Right kidney (tissue), 9 donors: ENCODE results near the gene TRIM14.

Source experiments
- DNase-seq: peaks from one replicate; pipeline ENCODE4 v3.0.0-alpha.2; 2016
- long read RNA-seq, 8 donors: transcript quantifications; one replicate each; lab custom pipeline, GENCODE V29; 2026

The TRIM14 gene, protein sequence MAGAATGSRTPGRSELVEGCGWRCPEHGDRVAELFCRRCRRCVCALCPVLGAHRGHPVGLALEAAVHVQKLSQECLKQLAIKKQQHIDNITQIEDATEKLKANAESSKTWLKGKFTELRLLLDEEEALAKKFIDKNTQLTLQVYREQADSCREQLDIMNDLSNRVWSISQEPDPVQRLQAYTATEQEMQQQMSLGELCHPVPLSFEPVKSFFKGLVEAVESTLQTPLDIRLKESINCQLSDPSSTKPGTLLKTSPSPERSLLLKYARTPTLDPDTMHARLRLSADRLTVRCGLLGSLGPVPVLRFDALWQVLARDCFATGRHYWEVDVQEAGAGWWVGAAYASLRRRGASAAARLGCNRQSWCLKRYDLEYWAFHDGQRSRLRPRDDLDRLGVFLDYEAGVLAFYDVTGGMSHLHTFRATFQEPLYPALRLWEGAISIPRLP
- long read RNA-seq, donor 1, full-length matches to known transcripts, result 3 of 3 reads
- long read RNA-seq, donor 1, partial matches to known transcripts, result 0 of 3 reads
- long read RNA-seq, donor 1, other reads (novel, unspliced or antisense), result 0 of 3 reads
- long read RNA-seq, donor 2, result 0 reads
- long read RNA-seq, donor 3, result 0 reads
- long read RNA-seq, donor 4, full-length matches to known transcripts, result 1 of 1 reads
- long read RNA-seq, donor 4, partial matches to known transcripts, result 0 of 1 reads
- long read RNA-seq, donor 4, other reads (novel, unspliced or antisense), result 0 of 1 reads
- long read RNA-seq, donor 5, full-length matches to known transcripts, result 3 of 83 reads
- long read RNA-seq, donor 5, partial matches to known transcripts, result 43 of 83 reads
- long read RNA-seq, donor 5, other reads (novel, unspliced or antisense), result 37 of 83 reads
- long read RNA-seq, donor 6, full-length matches to known transcripts, result 2 of 2 reads
- long read RNA-seq, donor 6, partial matches to known transcripts, result 0 of 2 reads
- long read RNA-seq, donor 6, other reads (novel, unspliced or antisense), result 0 of 2 reads
- long read RNA-seq, donor 7, full-length matches to known transcripts, result 1 of 1 reads
- long read RNA-seq, donor 7, partial matches to known transcripts, result 0 of 1 reads
- long read RNA-seq, donor 7, other reads (novel, unspliced or antisense), result 0 of 1 reads
- long read RNA-seq, donor 8, full-length matches to known transcripts, result 1 of 1 reads
- long read RNA-seq, donor 8, partial matches to known transcripts, result 0 of 1 reads
- long read RNA-seq, donor 8, other reads (novel, unspliced or antisense), result 0 of 1 reads

DNA sequence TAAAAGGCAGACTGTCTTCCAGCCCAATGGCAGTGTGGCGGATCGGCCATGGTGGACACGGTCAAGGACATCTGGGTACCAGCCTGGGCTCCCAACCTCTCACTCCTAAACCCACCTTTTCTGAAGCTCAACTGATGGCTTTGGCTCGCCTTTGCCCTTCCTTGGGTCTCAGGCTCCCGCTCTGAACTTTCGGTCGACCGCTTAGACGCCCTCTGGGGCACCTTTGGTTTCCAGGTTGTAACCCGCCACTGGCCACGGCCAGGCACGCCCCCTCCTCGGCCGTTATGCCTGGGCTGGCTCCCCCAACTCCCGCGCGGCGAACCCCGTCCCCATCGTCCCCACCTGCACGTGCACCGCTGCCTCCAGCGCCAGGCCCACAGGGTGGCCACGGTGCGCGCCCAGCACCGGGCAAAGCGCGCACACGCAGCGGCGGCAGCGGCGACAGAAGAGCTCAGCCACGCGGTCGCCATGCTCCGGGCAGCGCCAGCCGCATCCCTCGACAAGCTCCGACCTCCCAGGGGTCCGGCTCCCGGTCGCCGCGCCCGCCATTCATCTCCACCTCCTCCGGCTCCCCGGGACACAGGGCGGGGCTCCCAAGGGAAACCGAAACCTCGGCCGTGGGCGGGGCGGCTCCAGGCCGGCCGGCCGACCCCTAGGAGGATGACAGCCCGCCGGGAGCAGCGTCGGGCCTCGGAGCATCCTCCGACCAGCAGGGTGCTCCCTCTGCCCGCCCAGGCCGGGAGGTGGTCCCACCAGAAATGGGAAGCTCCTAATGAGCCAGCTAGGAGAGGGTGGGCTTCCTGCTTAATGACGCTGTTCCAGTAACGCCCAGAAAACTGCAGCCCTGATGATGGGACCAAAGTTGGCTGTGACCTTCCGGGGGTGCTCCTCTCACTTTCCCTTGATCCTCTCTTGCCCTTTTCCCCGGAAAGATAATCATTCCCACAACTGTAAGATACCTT is at the start of gene TRIM14:
Gene TRIM14, minus strand, starts transcription at position 583 of the 962 bp plus-strand sequence. Its CDS starts 34 bp downstream, at position 549.
- peak; percentile 82 for DNase-seq

- DNase-seq, result no peak
These were observed 49.2 kb upstream of the TRIM14 start for GRCh38 chr9:98168153-98168780.

DNA sequence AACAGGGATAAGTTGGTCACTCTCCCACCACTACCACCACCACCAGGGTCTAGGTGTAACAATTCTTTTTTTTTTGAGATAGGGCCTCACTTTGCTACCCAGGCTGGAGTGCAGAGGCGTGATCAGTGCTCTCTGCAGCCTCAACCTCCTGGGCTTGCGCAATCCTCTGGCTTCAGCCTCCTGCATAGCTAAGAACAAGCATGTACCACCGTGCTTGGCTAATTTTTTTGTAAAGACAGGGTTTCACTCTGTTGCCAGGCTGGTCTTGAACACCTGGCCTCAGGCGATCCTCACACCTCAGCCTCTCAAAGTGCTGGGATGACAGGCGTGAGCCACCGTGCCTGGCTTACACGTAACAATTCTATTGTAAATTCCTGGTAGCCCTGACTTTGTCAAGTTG is 45.9 kb upstream of the TRIM14 start:
- DNase-seq, result no peak

DNA sequence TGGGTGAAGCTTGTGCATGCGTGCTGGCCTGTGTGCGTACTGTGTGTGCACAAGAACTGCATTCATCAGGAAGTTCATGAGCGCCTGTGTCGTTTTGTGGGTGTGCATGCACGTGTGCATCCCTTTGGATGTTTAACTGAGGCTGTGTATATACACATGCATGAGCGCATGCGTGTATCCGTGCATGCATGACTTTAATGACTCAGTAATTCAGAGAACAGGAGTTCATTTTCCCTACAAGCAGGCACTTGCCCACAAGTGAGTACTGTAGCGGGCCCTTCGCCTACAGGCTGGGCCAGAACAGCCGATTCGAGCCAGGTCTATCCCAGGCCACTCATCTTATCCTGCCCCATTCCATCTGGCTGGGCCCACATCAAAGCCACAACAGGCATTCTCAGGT is 43.6 kb upstream of the TRIM14 start:
- DNase-seq, result no peak

DNA sequence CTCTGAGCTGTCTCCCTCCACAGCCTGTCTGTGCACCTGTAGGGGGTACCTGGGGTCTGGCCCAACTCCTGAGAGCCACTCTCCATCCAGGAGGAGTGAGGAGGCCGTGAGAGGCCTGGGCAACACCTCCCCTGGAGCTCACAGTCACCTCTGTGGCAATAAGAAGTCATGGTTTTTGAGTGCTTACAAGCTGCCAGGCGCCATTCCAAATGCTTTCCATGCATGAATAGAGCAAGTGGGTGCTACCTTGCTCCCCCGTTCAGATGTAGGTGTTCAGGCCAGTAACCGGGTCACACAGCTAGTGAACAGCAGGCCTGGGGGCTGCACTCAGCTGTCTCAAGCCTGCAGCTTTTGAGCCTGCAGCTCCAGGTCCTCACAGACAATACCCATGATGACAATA is 42.8 kb upstream of the TRIM14 start:
- no peak for DNase-seq

GRCh38 chr9:98159790-98160189 is 40.8 kb upstream of the TRIM14 start:
- DNase-seq, result no peak

DNA sequence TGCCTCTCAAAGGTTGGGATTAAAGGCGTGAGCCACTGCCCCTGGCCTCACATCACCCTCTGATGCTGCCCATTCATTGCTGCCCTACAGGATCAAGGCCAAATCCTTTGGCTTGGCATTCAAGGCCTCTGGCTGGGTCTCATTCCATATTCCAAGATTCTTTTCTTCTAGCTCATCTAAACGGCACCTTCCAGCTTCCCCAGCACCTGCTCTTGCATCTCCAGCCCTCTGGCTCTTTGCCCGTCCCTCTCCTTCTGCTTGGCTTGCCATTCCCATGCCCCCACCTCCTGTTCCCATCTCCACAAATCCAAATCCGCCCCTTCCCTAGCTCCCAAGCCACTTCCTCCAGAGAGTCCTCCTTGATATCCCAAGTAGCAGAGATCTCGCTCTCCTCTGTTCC is 40.3 kb upstream of the TRIM14 start:
- no peak for DNase-seq

DNA sequence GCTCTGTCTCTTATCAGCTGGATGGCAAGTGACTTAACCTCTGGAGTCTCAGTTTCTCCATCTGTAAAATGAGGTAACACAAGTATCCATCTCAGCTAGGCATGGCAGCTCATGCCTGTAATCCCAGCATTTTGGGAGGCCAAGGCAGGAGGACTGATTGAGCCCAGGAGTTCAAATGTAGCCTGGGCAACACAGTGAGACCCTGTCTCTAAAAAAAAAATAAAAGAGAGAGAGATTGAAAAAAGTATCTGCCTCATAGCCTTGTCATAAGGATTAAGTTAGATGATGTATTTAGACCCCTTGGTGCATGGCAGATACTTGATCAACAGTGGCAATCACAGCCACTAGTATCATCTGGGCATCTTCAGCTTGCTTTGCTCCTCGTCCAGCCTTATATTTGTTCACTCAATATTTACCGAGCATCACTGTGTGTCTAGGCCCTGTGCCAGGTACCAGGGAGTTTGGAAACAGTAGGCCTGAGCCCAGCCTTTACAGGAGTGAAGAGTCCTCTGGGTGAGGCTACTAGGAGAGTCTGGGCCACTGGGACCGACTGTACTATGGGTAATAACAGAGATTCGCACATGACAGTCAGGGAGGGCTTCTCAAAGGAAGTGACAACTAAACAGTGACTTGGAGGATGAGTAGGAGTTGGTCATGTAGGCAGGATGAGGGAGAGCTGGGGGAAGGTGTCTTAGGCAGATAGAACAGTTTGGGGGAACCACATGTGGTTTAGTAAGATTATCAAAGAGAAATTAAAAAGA is 39.2 kb upstream of the TRIM14 start:
- DNase-seq, result no peak

DNA sequence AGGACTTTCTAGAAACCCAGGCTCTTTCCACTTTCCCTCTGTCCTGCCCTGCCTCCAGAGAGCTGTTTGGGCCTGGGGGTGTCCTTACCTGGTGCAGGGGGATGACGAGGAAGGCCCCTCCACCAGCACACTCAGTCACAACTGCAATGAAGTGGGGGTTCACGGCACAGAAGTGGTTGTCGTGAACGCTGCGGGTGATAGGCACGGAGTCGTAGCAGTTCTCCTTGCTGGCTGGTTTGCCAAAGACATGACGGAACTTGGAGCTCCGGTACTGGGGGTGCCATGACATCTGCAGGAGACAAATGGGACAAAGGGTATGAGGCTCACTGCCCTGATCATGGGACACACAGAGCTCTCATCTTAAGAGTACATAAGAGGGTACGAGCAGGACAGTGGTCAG is 38.4 kb upstream of the TRIM14 start:
- DNase-seq, result no peak

DNA sequence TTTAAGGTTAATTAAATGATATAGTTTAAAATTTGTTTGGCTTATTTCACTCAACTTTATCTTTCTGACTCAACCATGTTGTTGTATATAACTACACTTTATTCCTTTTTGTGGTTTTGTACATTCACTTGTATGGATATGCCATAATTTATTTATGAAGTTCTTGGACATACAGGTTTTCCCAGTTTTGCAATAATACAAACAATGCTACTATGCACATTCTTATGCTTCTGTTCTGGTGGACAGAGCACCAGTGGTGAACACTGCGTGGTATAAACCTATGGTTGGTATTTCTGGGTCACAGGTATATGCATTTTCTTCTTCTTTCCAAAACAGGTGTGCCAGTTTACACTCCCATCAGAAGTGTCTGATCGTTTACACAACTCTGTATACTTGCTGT is 35.7 kb upstream of the TRIM14 start:
- DNase-seq, result no peak

- no peak for DNase-seq
These were observed 33.5 kb upstream of the TRIM14 start for GRCh38 chr9:98152526-98152925.

DNA sequence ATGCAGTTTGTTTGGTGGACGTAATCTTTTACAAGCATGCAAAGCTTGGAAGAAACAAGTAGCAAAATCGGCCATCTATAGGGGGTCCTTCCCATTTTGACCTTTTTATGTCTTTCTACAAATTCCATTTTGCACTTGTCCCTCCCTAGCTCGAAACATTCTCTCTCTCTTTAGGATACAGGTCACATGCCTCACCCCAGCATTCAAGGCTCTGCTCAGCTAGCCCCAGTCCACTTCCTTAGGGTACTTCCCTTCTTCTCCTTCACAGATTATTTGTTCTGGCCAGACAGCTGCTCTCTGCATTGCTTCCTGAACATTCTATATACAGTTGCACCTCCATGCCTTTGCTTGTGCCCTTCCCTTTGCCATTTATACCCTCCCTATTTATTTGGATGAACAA is 31.7 kb upstream of the TRIM14 start:
- no peak for DNase-seq

DNA sequence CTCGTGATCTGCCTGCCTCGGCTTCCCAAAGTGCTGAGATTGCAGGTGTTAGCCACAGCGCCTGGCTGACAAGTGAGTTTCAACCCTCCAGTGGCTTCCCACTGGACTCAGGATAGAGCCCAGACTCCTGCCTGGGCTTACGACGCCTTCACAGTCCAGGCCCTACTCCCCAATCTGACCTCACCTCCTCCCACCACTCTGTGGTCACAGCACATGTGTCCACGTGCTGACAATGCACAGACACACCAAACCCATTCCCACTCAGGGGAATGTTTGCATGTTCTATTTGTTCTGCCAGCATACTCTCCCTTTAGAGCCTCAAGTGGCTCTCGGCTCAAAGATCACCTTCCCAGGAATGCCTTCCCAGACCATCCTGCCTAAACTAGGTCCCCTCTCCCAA is 31.1 kb upstream of the TRIM14 start:
- DNase-seq, result no peak

GRCh38 chr9:98149422-98149821 is 30.4 kb upstream of the TRIM14 start:
- DNase-seq, result no peak

DNA sequence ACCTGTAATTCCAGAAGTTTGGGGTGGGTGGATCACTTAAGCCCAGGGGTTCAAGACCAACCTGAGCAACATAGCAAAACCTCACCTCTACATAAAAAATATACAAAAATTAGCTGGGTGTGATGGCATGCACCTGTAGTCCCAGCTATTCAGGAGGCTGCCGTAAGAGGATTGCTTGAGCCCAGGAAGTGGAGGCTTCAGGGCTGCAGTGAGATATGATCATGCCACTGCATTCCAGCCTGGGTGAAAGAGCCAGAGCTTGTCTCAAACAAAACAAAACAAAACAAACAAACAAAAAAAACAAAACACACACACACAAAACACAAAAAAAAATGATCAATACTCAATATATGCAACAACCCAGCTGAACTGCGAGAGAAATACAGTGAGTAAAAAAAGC is 29.5 kb upstream of the TRIM14 start:
- no peak for DNase-seq

DNA sequence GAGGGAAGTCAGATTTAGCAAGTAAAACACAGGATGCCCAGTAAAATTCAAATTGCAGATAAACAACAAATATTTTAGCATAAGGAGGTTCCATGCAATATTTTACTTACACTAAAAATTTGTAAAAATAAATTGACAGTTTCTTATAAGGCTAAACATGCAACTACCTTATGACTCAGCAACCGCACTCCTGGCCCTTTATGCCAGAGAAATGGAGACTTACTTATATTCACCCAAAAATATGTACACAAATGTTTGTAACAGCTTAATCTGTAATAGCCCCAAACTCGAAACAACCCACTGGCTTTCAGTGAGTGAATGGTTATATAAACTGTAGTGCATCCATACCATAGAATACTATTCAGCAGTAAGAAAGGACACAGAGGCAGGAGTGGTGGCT is 28.6 kb upstream of the TRIM14 start:
- DNase-seq, result no peak

DNA sequence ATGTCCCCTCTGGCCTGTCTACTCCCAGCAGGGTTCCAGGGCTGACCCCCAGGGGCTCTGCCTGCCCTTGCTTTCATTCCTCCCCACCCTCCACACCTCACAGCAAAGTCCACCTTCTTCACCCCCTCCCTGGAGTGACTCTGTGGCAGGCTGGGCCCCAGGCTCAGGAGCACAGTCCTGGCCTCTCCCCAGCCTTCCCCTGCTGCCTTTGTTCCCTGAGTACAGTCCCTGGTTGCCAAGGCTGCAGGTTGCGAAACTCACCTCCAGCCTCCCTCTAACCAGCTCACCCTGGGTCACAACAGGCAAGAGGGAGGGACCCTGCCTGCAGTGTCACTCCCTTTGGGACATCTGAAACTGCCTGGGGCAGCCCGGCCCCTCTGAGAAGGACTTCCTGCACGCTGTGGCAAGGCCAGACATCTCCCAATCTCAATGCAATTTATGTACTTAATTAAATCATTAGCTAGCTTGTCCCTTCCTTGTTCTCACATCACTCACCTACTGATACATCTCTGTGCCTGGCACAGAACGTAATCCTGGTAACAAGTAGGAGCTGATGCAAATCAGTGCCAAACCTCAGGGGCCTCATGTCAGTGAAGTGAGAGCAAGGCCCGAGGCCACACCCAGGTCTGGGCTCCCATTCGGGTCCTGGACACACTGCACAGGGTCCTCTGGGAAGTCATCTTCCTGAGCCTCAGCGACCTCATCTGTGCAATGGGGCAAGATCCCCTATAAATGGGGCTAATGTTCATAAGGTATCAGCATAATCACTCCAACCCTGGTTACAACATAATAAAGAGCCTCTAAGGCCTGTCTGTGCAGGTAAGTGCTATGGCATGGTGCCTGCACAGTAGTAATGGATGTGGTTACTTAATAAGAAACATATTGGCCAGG is 27.3 kb upstream of the TRIM14 start:
- peak; percentile 15 for DNase-seq

- no peak for DNase-seq
These were observed 25.6 kb upstream of the TRIM14 start for GRCh38 chr9:98144631-98145030.

DNA sequence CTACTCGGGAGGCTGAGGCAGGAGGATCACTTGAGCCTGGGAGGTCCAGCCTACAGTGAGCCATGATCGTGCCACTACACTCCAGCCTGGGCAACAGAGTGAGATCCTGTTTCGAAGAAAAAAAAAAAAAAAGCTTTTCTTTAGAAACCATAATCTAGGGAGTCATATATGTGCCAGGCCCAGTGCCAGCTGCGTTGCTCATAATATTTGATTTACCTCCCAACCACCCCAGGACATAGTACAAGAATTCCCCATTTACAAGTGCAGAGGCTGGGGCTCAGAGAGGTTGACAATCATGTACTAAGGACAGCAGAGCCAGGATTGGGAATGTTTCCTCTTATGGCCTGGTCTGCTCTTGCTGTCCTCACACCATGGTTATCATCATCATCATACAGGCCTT is 25.1 kb upstream of the TRIM14 start:
- no peak for DNase-seq
